ENCODE results near the gene SACM1L. TPM values are rescaled to one million over a fixed set of nuclear protein-coding genes. Genes with fewer than 3 reads are reported as not detected.

The SACM1L gene
- total and polyA plus RNA-seq, 2 of the 4 experiments (the other 2 are of a cell fraction): 19.0 to 40.9 TPM

GRCh38 chr3:45659661-45660566 is 29.3 kb upstream of the SACM1L start:
- in situ Hi-C loops (cut with MboI; ENCODE audit: low sequenced_read_pairs): loop anchor here (5.0 to 10.0 kb wide), 4 partner anchors 65 to 623 kb away; partner anchors contain the start of gene LIMD1
- 0 out of 3 replicates have a peak overlapping the region, but pooled peaks have one; percentile 92 for H2BK15ac ChIP-seq (ENCODE audit: low read depth, low read length)
- BruUV-seq (replicated peaks): no TSS peak
- peaks cover 24% of the 10 kb centered on the region for H3K4me1 ChIP-seq (ENCODE audit: control insufficient read depth, insufficient read depth, low read length)
- peak overlapping the region; percentile 96 for H3K18ac ChIP-seq (ENCODE audit: low read depth, low read length)
- H3K23ac ChIP-seq (ENCODE audit: low read depth, low read length): peak overlapping the region; percentile 55
- ATAC-seq (ENCODE audit: low read depth) (peak; percentile 84), DNase-seq (peak; percentile 97)
- H2AK5ac ChIP-seq (ENCODE audit: low read depth, low read length): peak overlapping the region; percentile 99
- H3K4me2 ChIP-seq (ENCODE audit: low read depth, low read length): peak overlapping the region; percentile 32; the same call in 1 of the 2 replicates
- peaks cover 2% of the 10 kb centered on the region; the same call in 1 of the 2 replicates for H3K9me3 ChIP-seq (ENCODE audit: control insufficient read depth, insufficient read depth, low read length)
- peak overlapping the region; percentile 88 for H4K5ac ChIP-seq (ENCODE audit: low read depth, low read length)
- peak overlapping the region; percentile 96 for H3K27ac ChIP-seq (ENCODE audit: insufficient read depth, low read length)
- H3K9ac ChIP-seq (ENCODE audit: low read depth, low read length): no peak overlapping the region
- dilution Hi-C loops (cut with HindIII; ENCODE audit: low sequenced_read_pairs, unreplicated experiment): no loop called here
- H2BK20ac ChIP-seq (ENCODE audit: low read depth, low read length): peak overlapping the region; percentile 86
- H3K56ac ChIP-seq (ENCODE audit: extremely low read depth, insufficient read depth, low read length): 0 out of 2 replicates have a peak overlapping the region, but pooled peaks have one; percentile 7
- WGBS, 2 experiments (ENCODE audit: extremely low coverage in 2 of 2, insufficient read length in 1 of 2): 95% methylated on average over 4 of the region's 19 CpGs; no CpG with 5 or more reads in 1 of the 2 experiments
- peak overlapping the region; percentile 82 for H4K91ac ChIP-seq (ENCODE audit: insufficient read depth, low read depth, low read length)
- peaks cover 18% of the 10 kb centered on the region for H3K9me1 ChIP-seq (ENCODE audit: insufficient read depth, low read length)
- no peaks in the 10 kb centered on the region; the same call in 1 of the 2 replicates for H3K36me3 ChIP-seq (ENCODE audit: control insufficient read depth, insufficient read depth, low read length)
- CTCF ChIA-PET: interaction anchor here (0.5 to 2.3 kb wide), 40 partner anchors 9 to 624 kb away, joined by 3 to 11 read pairs (median 3); partner anchors contain the start of gene LIMD1
- intact Hi-C loops (cut with micrococcal nuclease): loop anchor here (1.0 to 5.0 kb wide), 4 partner anchors 8 to 620 kb away; partner anchors contain the start of gene TMEM158
- H3K4me3 ChIP-seq (ENCODE audit: insufficient read depth, low read depth, low read length): no peak overlapping the region
- H4K20me1 ChIP-seq (ENCODE audit: insufficient read depth, low read length): peaks cover 18% of the 10 kb centered on the region; the same call in 1 of the 2 replicates
- H2AFZ ChIP-seq (replicated peaks; ENCODE audit: low read length, poor library complexity): no peak overlapping the region
- peak overlapping the region; percentile 0 to 43; a peak in 3 of 4 replicates for H4K8ac ChIP-seq (ENCODE audit: low read depth in 2 of 2, low read length in 2 of 2)
- peaks cover 31 to 66% of the 10 kb centered on the region in 2 experiments for H3K79me1 ChIP-seq (ENCODE audit: low read depth in 1 of 2, low read length in 2 of 2)
- peak overlapping the region; percentile 38; the same call in 1 of the 2 replicates for H3K14ac ChIP-seq (replicated peaks; ENCODE audit: low read depth, low read length)
- peak overlapping the region; percentile 37 for H2AK9ac ChIP-seq (replicated peaks; ENCODE audit: low read depth, low read length, poor library complexity)
- peak overlapping the region; percentile 86 for H3K4ac ChIP-seq (ENCODE audit: low read depth, low read length)
- POLR2A ChIA-PET (ENCODE audit: unreplicated experiment): interaction anchor here (0.7 to 0.9 kb wide), 3 partner anchors 64 to 604 kb away, joined by 4 to 6 read pairs (median 5); no protein-coding TSS in a partner anchor
- H2BK120ac ChIP-seq (ENCODE audit: low read depth, low read length): peak overlapping the region; percentile 60
- H2BK5ac ChIP-seq (ENCODE audit: low read depth, low read length, poor library complexity, severe bottlenecking): peak overlapping the region; percentile 90
- no peaks in the 10 kb centered on the region for H3K27me3 ChIP-seq (ENCODE audit: control insufficient read depth, insufficient read depth, low read length)
- TF ChIP-seq SMC3 (IDR thresholded peaks at IDR 0.05; ENCODE audit: low read depth, low read length) (peak; percentile 49), POLR2A (IDR thresholded peaks at IDR 0.05; ENCODE audit: low read depth, low read length) (no peak), RAD21 (IDR thresholded peaks at IDR 0.05; ENCODE audit: low read length) (peak; percentile 75), MAFK (IDR thresholded peaks at IDR 0.05; ENCODE audit: low read depth, low read length) (no peak), FOS (IDR thresholded peaks at IDR 0.05; ENCODE audit: low read depth, low read length) (peak; percentile 70; the same call in 1 of the 2 replicates), BHLHE40 (IDR thresholded peaks at IDR 0.05; ENCODE audit: low read depth, low read length) (peak; percentile 40; the same call in 1 of the 2 replicates), MAZ (IDR thresholded peaks at IDR 0.05; ENCODE audit: borderline replicate concordance, low read depth, low read length) (no peak; the same call in 1 of the 2 replicates), MXI1 (IDR thresholded peaks at IDR 0.05; ENCODE audit: borderline replicate concordance, low read depth, low read length) (no peak), CEBPB (IDR thresholded peaks at IDR 0.05; ENCODE audit: low read depth, low read length) (no peak), CTCF (conservative IDR thresholded peaks at IDR 0.05; ENCODE audit: low read depth, low read length) (peak; percentile 92), RCOR1 (IDR thresholded peaks at IDR 0.05; ENCODE audit: insufficient replicate concordance, low read length) (peak; percentile 15), NFE2L2 (IDR thresholded peaks at IDR 0.05; ENCODE audit: low read depth, low read length) (no peak), USF2 (IDR thresholded peaks at IDR 0.05; ENCODE audit: low read depth, low read length) (no peak), CHD1 (IDR thresholded peaks at IDR 0.05; ENCODE audit: low read depth, low read length) (no peak)

Data from IMR-90 (cell line).